GM21528 (cell line): ENCODE measurements around the gene C19orf67.
"Not testable (repeated sequence)": the region's sequence is repeated elsewhere in the genome, so short reads cannot be mapped to it uniquely, and the experiment has no call there.

Experiments used
- ATAC-seq: cut with Tn5 transposase; IDR thresholded peaks from one replicate; pipeline ENCODE4 v1.9.1; 2021; ENCODE audit warnings: mild to moderate bottlenecking, moderate library complexity; ENCODE audit not compliant: unreplicated experiment, low FRiP score

The C19orf67 gene

DNA sequence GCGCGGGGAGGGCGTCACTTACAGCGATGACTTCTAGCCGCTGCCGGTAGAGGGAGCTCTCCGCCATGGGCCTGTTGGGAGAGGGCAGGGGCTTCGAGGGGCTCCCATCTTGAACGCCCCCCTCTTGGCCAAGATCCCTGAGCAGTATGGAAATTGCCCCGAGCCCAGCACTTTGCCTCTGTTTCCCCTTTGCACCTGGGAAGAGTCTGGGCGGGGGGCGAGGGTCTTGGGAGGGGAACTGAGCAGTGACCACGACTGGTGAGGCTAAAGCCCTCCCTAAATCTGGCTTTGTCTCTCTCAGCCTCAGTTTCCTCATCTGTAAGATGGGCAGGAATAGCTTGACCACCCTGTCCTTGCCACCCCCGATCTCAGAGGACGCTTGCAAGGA is 26.5 kb downstream of the C19orf67 start:
- no peak for ATAC-seq

DNA sequence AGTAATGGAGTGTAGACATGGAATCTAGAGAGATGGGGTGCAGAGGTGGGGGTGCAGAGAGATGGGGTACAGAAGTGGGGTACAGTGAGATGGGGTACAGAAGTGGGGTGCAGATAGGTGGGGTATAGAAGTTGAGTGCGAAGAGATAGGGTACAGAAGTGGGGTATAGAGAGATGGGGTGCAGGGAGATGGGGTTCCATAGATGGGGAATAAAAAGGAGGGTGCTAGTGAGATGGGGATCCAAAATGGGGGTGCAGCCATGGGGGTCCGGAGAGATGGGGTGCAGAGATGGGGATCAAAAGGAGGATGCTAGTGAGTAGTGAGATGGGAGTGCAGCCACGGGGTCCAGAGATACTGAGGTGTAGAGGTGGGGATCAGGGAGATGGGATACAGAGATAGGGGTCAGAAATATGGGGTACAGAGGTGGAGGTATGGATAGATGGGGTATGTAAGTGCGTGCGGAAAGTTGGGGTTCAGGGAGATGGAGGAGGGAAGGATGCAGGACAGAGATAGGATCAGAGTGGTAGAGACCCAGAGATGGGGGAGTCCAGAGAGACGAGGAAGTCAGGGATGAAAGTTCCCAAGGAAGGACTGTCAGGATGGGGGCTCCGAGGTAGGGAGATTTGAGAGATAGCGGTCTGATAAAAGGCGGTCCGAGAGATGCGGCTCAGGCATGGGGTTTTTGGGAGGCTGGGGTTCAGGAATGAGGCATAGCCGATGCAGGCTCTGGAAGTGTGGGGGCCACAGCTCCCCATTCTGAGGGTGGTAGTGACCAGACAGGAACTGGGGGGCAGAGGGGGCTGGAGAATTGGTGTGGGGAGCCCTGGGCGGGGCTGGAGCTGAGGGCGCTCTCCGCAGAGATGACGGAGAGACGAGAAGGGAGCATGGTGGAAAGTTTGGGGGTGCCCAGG is 27.1 kb downstream of the C19orf67 start:
- no peak for ATAC-seq

DNA sequence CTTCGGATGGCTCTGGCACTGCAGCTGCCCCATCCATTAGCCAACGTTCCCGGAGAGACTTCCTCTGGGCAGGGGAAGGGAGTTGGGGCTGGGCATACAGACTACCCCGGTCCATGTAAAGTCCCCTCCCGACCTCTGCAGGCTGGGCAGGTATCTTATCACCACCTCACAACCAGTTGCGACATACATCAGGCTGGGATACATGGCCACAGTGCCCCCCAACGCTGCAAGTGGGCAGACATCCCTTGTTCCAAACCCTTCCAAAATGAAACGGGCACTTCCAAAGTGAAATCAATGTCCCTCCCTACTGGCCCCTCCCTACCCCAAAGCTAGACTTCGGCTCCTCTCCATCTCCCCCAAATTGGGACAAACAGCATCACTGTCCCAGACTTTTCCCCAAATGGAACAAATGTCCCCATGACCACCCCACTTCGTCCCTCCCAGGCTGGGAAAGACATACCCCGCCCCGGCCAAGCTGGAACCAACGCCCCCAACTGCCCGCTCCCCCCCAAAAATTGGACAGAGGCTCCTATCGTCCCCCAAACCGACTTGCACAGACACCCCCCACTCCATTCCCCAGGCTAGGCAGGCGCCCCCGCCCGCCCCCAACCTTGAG is 28.7 kb downstream of the C19orf67 start:
- no peak for ATAC-seq

DNA sequence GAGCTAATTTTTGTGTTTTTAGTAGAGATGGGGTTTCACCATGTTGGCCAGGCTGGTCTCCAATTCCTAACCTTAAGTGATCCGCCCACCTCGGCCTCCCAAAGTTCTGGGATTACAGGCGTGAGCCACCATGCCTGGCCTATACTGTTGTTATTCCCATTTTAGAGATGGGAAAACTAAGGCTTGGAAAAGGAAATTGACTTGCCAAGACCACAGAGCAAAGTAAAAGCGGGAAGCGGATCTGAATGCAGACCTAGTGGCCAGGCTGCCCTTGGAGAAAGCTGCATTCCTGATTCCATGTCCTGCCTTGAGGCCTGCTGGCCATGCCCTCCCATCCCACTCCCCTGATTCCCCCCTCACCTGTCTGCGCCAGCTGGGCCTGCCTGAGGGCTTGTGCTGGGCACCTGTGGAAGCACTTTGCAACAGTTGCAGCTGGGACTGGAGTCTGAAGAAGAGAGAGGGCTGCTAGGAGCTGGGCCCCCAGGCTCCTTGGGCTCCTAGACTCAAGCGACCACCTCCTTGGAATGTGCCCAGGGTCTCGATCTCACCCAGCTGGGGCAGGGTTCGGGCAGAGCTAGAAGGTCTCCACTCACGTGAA is 29.4 kb downstream of the C19orf67 start:
- ATAC-seq = no peak

DNA sequence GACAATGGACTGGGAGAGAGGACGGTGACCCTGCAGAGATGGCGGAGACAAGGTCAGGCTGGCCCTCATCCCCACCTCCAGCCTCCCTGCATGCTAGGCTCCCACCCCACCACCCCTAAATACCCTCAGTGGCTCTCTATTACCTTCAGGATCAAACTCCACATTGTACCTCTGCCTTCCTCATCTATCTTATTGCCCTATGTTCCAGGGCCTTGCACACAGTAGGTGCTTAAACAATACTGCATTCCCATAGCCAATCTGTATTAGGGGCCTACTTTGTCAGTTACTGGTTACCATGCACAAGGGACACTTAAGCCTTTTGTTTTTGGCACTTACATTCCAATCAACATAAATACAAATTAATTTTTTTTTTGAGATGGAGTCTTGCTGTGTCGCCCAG is 30.2 kb downstream of the C19orf67 start:
- no peak for ATAC-seq

DNA sequence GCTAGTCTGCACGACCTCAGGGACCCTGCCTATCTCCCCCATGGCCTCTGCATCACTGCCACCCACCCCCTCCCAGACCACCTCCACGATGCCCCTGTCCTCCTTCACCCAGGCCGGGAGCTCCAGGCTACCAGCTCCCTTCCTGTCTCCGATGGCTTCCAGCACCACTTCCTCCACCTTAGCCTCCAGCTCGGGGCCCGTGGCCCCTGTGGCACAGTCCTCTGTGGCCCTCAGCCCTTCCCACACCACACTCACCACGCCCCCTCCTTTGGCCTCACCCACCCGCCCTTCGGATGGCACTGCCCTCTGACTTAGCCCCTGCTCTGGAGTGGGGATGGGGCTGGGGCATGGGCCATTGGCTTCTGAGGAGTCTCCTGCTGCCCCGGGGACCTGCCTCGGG is 30.9 kb downstream of the C19orf67 start:
- ATAC-seq = no peak

DNA sequence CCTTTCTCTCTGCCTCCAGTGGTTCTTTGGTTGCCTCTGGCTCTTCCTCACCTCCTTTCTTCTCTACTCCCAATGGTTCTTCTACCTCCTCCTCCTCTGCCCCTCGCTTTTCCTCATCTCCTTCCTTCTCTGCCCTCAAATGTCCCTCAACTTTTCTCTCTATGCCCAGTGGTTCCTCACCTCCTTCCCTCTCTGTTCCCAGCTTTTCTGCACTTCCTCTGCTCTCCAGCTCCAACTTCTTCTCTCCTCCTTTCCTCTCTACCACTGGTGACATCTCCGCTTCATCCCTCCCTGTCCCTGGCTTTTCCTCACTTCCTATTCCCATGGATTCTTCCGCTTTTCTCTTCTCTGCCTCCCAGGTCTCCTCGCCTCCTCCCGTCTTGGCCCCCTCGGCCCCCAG is 31.5 kb downstream of the C19orf67 start:
- no peak for ATAC-seq

DNA sequence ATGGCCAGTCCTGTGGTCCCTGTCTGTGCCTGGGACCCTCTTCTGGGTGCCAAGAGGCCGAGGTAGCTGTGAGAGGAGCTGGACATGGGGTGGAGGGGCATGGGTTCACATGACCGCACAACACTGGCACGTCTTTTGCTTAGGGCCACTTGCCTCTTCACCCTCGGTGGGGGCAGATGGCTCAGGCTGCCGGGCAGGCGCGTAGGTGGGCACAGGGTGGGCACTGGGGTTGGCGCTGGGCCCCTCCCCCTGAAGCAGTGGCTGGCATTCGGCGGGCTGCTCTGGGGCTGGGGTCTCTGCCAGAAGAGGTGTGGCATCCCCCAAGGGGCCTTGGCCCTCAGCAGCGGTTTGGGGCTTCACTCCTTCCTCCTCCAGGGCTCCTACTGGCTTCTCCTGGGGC is 32.1 kb downstream of the C19orf67 start:
- no peak for ATAC-seq

DNA sequence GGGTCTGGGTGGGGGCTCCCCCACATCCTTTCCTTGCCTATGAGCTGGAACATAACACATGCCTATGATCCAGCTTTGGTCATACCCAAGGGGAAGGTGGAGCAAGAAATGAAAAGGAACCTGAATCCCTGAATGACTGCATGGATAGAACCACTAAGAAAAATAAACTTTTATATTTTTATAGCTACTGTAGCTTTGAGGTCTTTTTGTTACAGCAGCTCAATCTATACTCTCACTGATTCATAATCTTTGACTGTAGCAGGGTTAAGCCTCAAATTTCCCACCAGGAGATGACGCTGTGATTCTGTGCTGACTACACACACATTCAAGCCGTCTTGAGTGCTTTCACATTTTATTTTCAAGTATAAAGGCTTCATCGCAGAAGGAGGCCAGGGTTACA is 32.6 kb downstream of the C19orf67 start:
- ATAC-seq = no peak

DNA sequence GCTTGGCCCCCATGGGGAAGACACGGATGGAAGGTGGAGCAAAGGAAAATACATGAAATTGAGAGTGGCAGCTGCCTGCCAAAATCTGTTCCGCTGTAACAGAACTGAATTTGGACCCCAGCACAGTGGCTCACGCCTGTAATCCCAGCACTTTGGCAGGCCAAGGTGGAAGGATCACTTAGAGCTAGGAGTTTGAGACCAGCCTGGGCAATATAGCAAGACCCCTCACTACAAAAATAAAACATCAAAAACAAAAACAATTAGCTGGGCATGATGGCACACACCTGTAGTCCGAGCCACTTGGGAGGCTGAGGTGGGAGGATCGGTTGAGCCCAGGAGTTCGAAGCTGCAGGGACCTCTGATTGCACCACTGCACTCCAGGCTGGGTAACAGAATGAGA is 33.1 kb downstream of the C19orf67 start:
- no peak for ATAC-seq

DNA sequence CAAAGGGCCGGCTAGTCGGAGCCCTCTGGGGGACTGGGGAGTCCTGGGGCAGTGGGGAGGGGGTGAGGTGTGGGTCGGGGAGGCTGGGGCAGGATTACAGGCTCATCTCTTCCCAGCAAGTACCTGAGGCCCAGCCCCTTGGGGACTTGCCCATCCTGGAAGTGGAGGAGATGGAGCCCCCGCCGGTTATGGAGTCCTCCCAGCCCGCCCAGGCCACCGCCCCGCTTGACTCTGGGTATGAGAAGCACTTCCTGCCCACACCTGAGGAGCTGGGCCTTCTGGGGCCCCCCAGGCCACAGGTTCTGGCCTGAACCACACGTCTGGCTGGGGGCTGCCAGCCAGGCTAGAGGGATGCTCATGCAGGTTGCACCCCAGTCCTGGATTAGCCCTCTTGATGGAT is 33.6 kb downstream of the C19orf67 start:
- ATAC-seq = no peak

DNA sequence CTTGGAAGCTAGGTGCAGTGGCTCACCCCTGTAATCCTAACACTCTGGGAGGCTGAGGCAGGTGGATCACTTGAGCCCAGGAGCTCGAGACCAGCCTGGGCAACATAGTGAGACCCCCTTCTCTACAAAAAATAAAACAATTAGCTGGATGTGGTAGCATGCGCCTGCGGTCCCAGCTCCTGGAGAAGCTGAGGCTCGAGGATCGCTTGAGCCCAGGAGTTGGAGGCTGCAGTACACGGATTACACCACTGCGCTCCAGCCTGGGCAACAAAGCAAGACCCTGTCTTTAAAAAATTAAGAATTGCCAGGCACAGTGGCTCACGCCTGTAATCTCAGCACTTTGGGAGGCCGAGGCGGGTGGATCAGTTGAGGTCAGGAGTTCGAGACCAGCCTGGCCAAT is 34.6 kb downstream of the C19orf67 start:
- not testable (repeated sequence) for ATAC-seq

DNA sequence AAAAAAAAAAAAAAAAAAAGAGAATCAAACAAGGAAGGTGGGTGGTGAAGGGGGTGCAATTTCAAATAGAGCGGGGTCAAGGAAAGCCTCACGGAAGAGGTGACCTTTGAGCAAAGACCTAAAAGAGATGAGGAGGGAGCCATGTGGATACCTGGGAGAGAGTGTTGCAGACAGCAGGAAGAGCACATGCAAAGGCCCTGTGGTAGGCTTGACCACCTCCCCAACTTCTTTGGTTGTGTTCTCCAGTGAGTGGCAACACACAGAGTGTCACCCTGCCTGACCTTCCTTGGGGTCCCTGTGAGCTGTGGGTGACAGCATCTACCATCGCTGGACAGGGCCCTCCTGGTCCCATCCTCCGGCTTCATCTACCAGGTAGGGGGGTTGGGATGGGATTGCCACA is 35.1 kb downstream of the C19orf67 start:
- no peak for ATAC-seq

DNA sequence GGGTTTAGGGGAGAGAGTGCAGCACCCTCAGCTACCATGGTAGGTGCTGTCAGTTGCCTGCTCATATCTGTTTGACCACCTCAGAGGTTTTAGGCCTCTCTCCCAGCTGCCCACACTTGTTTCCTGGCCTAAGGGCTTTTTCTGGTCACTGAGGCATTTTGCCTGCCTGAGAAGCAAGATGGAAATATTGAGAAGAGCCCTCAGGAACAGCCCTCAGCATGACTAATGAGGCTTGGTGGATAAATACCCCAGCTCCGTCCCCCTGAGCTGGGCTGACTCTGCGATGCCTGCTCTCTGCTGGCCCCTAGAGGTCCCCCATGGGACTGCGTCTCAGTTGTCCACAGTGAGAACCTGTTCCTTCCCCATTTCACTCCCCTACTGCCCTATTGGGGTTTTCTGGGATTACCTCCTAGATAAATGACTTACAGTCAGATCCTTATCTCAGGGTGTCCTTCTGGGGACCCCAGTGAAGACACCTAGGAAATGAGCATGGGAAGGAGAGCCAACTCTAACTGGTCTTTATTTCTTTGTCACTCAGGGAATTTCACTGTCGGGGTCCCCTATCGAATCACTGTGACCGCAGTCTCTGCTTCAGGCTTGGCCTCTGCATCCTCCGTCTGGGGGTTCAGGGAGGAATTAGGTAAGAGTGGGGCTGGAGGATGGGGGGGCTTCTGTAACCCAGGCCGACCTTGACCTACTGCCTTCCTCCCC is 37.0 kb downstream of the C19orf67 start:
- no peak for ATAC-seq

DNA sequence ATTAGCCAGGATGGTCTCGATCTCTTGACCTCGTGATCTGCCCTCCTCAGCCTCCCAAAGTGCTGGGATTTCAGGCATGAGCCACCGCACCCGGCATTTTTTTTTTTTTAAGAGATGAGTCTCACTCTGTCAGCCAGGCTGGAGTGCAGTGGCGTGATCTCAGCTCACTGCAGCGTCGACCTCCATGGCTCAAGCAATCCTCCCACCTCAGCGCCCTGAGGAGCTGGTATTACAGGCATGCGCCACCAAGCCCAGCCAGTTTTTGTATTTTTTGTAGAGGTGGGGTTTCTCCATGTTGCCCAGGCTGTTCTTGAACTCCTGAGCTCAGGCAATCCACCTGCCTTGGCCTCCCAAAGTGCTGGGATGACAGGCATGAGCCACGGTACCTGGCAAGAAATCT is 37.7 kb downstream of the C19orf67 start:
- ATAC-seq = not testable (repeated sequence)

DNA sequence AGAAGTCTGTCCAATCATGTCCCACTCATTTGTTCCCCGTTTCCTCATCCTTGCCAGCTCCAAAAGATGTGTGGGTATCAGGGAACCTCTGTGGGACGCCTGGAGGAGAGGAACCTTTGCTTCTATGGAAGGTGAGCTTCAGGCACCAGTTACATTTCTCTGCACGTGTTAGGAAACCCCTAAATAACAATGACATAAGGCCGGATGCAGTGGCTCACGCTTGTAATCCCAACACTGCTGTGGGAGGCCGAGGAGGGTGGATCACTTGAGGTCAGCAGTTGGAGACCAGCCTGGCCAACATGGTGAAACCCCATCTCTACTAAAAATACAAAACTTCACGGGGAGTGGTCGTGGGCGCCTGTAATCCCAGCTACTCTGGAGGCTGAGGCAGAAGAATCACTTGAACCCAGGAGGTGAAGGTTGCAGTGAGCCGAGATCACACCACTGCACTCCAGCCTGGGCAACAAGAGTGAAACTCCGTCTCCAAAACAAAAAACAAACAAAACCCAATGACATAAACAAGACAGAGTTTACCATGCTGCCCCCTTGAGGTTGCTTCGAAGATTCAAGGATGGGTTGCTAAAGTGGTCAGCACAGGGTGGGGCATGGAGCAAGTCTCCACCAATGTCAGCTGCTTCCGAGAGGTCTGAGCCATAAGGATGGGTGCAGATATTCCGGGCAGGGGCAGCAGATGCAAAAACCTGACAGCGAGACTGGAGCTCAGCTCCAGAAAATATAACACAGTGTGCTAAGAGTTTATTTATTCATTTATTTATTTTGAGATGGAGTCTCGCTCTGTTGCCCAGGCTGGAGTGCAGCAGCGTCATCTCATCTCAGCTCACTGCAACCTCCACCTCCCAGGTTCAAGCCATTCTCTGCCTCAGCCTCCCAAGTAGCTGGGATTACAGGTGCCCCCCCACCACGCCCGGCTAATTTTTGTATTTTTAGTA is 42.6 kb downstream of the C19orf67 start:
- ATAC-seq = not testable (repeated sequence)

DNA sequence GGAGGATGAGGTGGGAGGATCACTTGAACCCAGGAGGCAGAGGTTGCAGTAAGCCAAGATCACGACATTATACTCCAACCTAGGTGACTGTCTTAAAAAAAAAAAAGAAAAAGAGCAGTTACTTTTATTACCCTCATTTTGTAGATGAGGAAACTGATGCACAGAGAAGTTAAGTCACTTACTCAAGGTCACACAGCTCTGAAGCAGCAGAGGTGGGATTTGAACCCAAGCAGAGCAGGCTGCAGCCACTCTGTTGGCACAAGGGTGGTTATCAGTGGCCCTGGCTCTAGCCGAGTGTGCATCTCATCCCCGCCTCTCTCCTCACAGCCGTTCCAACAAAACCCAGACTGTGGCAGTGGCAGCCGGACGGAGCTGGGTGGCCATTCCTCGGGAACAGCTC is 46.4 kb downstream of the C19orf67 start:
- ATAC-seq = no peak

DNA sequence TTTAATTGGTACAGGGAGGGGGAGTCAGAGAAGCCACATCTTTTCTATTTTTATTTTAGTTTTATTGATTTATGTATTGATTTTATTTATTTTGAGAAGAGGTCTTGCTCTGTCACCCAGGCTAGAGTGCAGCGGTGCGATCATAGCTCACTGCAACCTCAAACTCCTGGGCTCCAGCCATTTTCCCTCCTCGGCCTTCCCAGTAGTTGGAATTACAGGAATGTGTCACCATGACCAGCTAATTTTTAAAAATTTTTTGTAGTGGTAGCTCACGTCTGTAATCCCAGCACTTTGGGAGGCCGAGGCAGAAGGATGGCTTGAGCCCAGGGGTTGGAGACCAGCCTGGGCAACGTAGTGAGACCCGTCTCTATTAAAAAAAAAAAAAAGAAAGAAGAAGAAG is 49.9 kb downstream of the C19orf67 start:
- no peak for ATAC-seq

DNA sequence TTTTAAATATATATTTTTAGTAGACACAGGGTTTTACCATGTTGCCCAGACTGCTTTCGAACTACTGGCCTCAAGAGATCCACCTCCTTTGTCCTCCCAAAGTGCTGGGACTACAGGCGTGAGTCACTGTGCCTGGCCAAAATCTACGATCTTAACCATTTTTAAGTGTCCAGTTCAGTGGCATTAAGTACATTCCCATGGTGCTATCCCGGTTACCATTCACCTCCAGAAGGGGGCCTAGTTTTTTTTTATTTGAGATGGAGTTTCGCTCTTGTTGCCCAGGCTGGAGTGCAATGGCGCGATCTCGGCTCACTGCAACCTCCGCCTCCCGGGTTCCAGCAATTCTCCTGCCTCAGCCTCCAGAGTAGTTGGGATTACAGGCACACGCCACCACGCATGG is 50.4 kb downstream of the C19orf67 start:
- not testable (repeated sequence) for ATAC-seq

DNA sequence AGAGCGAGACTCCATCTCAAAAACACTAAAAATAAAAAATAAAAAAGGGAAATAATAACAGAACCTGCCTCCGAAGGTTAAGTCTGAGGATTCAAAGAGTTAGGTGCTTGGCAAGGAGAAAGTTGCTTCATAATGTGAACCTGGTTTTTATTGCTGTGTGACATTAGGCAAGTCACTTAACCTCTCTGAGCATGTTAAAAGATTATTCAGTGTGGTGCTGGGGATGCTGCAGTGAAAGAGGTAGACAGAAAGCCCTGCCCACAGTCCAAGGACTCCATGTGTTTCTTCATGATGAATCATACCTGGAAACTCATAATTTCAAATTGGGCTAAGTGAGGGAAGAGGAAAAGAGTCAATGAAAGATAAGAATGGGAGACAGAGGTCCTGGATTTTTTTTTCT is 51.6 kb downstream of the C19orf67 start:
- ATAC-seq = no peak
